Ovary (tissue), 3 donors: ENCODE results near the gene DAB2IP.

Experiments
- POLR2A ChIP-seq: fragments of 450-650 bp; IDR thresholded peaks from one replicate; pipeline ENCODE4 v1.6.1; 2017; ENCODE audit warnings: antibody characterized with exemption, mild to moderate bottlenecking, moderate library complexity
- TF ChIP-seq, protein P1 (sequence below), 3 donors: fragments of 450-650 bp in 2 of 3; fragments of 200-600 bp in 1 of 3; IDR thresholded peaks; one replicate each; pipeline versions ENCODE4 v1.5.1 to v1.8.0; 2016 to 2022; ENCODE audit warnings: antibody characterized with exemption in 3 of 3, mild to moderate bottlenecking in 1 of 3
- donor health status: DM: no; HTN: no; CAD: no.

GRCh38 chr9:121771418-121771817 is 120.0 kb downstream of the DAB2IP start:
- TF ChIP-seq, protein P1, sequence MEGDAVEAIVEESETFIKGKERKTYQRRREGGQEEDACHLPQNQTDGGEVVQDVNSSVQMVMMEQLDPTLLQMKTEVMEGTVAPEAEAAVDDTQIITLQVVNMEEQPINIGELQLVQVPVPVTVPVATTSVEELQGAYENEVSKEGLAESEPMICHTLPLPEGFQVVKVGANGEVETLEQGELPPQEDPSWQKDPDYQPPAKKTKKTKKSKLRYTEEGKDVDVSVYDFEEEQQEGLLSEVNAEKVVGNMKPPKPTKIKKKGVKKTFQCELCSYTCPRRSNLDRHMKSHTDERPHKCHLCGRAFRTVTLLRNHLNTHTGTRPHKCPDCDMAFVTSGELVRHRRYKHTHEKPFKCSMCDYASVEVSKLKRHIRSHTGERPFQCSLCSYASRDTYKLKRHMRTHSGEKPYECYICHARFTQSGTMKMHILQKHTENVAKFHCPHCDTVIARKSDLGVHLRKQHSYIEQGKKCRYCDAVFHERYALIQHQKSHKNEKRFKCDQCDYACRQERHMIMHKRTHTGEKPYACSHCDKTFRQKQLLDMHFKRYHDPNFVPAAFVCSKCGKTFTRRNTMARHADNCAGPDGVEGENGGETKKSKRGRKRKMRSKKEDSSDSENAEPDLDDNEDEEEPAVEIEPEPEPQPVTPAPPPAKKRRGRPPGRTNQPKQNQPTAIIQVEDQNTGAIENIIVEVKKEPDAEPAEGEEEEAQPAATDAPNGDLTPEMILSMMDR (IDR thresholded peaks at IDR 0.05) = no peak
- TF ChIP-seq POLR2A = no peak
